ENCODE results near the gene CCSER2. TPM values are rescaled to one million over a fixed set of nuclear protein-coding genes. Genes with fewer than 3 reads are reported as not detected.

Gene CCSER2
- total and polyA plus RNA-seq, 7 donors, result 10.2 to 101 (median 83.2) TPM

- no peaks in the 10 kb centered on the region for H3K9me3 ChIP-seq
- WGBS, 2 donors, result 15 to 28% methylated on average over 1 of the region's 1 CpG
Observed at GRCh38 chr10:84452003-84452402, 123.6 kb downstream of the CCSER2 start.

DNA sequence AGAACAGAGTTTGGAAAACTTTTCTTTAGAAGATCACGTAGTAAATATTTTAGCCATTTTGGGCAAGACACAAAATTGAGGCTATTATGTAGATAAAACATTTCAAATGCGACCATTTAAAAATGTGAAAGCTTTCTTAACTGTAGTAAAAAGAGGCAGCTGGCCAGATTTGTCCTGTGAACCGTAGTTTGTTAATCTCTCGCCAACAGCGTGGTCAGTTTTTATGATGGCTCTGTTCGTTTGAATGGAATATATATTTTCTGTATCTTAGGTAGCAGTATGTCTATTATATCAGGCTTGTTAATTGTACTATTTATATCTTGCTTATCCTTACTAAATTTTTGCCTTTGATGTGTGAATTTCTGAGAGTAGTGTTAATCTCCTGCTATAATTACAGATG, 124.9 kb downstream of the CCSER2 start:
- Histone ChIP-seq H3K4me1 (peaks cover 0 to 7% (median 1%) of the 10 kb centered on the region in 4 donors), H3K4me3 (no peak overlapping the region), H3K27ac (no peak overlapping the region), H3K9me3 (no peaks in the 10 kb centered on the region), H3K36me3 (no peaks in the 10 kb centered on the region), H3K27me3 (no peaks in the 10 kb centered on the region)
- no peak for DNase-seq
- WGBS, 2 donors, result 88 to 92% methylated on average over 6 of the region's 6 CpGs
- TF ChIP-seq POLR2A (IDR thresholded peaks at IDR 0.05) (no peak), EP300 (IDR thresholded peaks at IDR 0.05) (no peak), POLR2AphosphoS5 (IDR thresholded peaks at IDR 0.05) (no peak)
- TF ChIP-seq, protein P1, sequence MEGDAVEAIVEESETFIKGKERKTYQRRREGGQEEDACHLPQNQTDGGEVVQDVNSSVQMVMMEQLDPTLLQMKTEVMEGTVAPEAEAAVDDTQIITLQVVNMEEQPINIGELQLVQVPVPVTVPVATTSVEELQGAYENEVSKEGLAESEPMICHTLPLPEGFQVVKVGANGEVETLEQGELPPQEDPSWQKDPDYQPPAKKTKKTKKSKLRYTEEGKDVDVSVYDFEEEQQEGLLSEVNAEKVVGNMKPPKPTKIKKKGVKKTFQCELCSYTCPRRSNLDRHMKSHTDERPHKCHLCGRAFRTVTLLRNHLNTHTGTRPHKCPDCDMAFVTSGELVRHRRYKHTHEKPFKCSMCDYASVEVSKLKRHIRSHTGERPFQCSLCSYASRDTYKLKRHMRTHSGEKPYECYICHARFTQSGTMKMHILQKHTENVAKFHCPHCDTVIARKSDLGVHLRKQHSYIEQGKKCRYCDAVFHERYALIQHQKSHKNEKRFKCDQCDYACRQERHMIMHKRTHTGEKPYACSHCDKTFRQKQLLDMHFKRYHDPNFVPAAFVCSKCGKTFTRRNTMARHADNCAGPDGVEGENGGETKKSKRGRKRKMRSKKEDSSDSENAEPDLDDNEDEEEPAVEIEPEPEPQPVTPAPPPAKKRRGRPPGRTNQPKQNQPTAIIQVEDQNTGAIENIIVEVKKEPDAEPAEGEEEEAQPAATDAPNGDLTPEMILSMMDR (IDR thresholded peaks at IDR 0.05), result no peak
- intact Hi-C loops (cut with DNase I), result no loop called here

More at GRCh38 chr10:84452003-84452402, 123.6 kb downstream of the CCSER2 start:
- no peak overlapping the region for H3K4me3 ChIP-seq
- no peaks in the 10 kb centered on the region for H3K27me3 ChIP-seq
- intact Hi-C loops (cut with DNase I), result no loop called here
- no peak overlapping the region for H3K27ac ChIP-seq
- DNase-seq, result no peak
- peaks cover 0 to 7% (median 1%) of the 10 kb centered on the region in 4 donors for H3K4me1 ChIP-seq
- TF ChIP-seq POLR2A (IDR thresholded peaks at IDR 0.05), result no peak
- no peak for TF ChIP-seq EP300 (IDR thresholded peaks at IDR 0.05)
- TF ChIP-seq, protein P1 (IDR thresholded peaks at IDR 0.05), result no peak
- TF ChIP-seq POLR2AphosphoS5 (IDR thresholded peaks at IDR 0.05), result no peak
- peaks cover 0 to 5% (median 0%) of the 10 kb centered on the region in 4 donors for H3K36me3 ChIP-seq

DNA sequence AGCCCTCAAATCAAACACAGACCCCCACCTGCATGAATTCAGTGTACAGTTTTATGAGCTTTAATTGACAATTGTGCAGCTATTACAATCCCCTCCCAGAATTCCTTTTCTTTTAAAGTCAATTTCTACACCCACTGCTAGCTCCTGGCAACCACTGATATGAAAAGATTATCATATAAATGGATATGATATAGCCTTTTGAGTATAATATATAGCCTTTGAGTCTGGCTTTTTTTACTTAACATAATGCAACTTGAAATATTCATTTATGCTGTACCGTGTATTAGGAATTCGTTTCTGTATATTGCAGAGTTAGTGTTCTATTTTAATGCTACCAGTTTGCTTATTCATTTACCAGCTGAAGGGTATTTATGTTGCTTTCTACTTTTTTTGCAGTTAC, 127.7 kb downstream of the CCSER2 start:
- H3K27me3 ChIP-seq, result no peaks in the 10 kb centered on the region
- 25 to 74% methylated on average over 2 of the region's 2 CpGs for WGBS, 2 donors
- intact Hi-C loops (cut with DNase I), result no loop called here
- no peak for DNase-seq
- H3K36me3 ChIP-seq, result peaks cover 0 to 8% (median 0%) of the 10 kb centered on the region in 4 donors
- peaks cover 0 to 7% (median 0%) of the 10 kb centered on the region in 4 donors for H3K4me1 ChIP-seq
- TF ChIP-seq POLR2A (IDR thresholded peaks at IDR 0.05) (no peak), POLR2AphosphoS5 (IDR thresholded peaks at IDR 0.05) (no peak), EP300 (IDR thresholded peaks at IDR 0.05) (no peak)
- TF ChIP-seq, protein P1 (IDR thresholded peaks at IDR 0.05), result no peak
- no peak overlapping the region for H3K4me3 ChIP-seq
- peaks cover 0 to 3% (median 0%) of the 10 kb centered on the region in 4 donors for H3K9me3 ChIP-seq
- H3K27ac ChIP-seq, result no peak overlapping the region

GRCh38 chr10:84460520-84460919, 132.1 kb downstream of the CCSER2 start:
- no peak for DNase-seq
- H3K9me3 ChIP-seq, result peaks cover 0 to 3% (median 0%) of the 10 kb centered on the region in 4 donors
- H3K4me1 ChIP-seq, result peaks cover 0 to 17% (median 7%) of the 10 kb centered on the region in 4 donors
- H3K27ac ChIP-seq, result no peak overlapping the region
- intact Hi-C loops (cut with DNase I), result no loop called here
- peaks cover 0 to 18% (median 0%) of the 10 kb centered on the region in 4 donors for H3K36me3 ChIP-seq
- no peak overlapping the region for H3K4me3 ChIP-seq
- no peaks in the 10 kb centered on the region for H3K27me3 ChIP-seq
- TF ChIP-seq, protein P1 (IDR thresholded peaks at IDR 0.05), result no peak
- TF ChIP-seq EP300 (IDR thresholded peaks at IDR 0.05) (no peak), POLR2A (IDR thresholded peaks at IDR 0.05) (no peak), POLR2AphosphoS5 (IDR thresholded peaks at IDR 0.05) (no peak)

DNA sequence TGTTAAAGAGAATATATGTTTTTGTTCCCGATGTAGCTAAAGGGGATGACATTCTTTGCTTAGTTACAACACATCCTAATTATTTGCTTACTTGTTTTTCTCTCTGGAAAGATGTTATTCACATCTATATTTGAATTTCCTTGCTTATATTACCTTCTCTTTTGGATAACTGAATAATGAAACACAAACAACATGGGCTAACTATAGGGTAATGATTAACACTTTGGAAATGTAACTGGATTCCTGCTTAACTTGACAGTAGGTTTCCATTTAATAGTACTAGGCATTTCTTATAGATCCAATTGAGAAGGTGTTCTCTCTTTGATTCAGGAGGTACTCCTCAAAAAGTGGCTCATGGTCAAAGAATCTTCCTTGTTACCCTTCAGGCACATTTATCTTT, 141.1 kb downstream of the CCSER2 start:
- Histone ChIP-seq H3K4me3 (no peak overlapping the region), H3K4me1 (peaks cover 0 to 6% (median 2%) of the 10 kb centered on the region in 4 donors), H3K9me3 (no peaks in the 10 kb centered on the region), H3K27ac (no peak overlapping the region), H3K27me3 (no peaks in the 10 kb centered on the region), H3K36me3 (peaks cover 0 to 24% (median 0%) of the 10 kb centered on the region in 4 donors)
- DNase-seq, result no peak
- WGBS, 2 donors, result 52 to 87% methylated on average over 1 of the region's 1 CpG
- intact Hi-C loops (cut with DNase I), result no loop called here
- TF ChIP-seq POLR2AphosphoS5 (IDR thresholded peaks at IDR 0.05), result no peak
- TF ChIP-seq POLR2A (IDR thresholded peaks at IDR 0.05), result no peak
- no peak for TF ChIP-seq EP300 (IDR thresholded peaks at IDR 0.05)
- TF ChIP-seq, protein P1 (IDR thresholded peaks at IDR 0.05), result no peak
